ENCODE results near the gene LRRC4C. TPM values are rescaled to one million over a fixed set of nuclear protein-coding genes. Genes with fewer than 3 reads are reported as not detected.

LRRC4C gene
- total RNA-seq, 3 donors from 2014 or later: 0.29 to 4.1 TPM; not detected in 1

GRCh38 chr11:40315122-40315521 is 1144.3 kb downstream of the LRRC4C start:
- Histone ChIP-seq H3K4me3 (no peak overlapping the region), H3K4me1 (ENCODE audit: low read depth) (no peaks in the 10 kb centered on the region), H3K36me3 (ENCODE audit: low read depth) (no peaks in the 10 kb centered on the region), H3K9me3 (no peaks in the 10 kb centered on the region)
- intact Hi-C loops (cut with DNase I, micrococcal nuclease): no loop called here
- ATAC-seq: no peak
- DNase-seq: no peak
- no peak for TF ChIP-seq CTCF (IDR thresholded peaks at IDR 0.05)

GRCh38 chr11:40314327-40314726 is 1145.1 kb downstream of the LRRC4C start:
- no peak for TF ChIP-seq CTCF (IDR thresholded peaks at IDR 0.05)
- no peaks in the 10 kb centered on the region for H3K36me3 ChIP-seq (ENCODE audit: low read depth)
- H3K4me3 ChIP-seq: no peak overlapping the region
- H3K4me1 ChIP-seq (ENCODE audit: low read depth): no peaks in the 10 kb centered on the region
- DNase-seq: no peak
- ATAC-seq: no peak
- intact Hi-C loops (cut with DNase I, micrococcal nuclease): no loop called here
- H3K9me3 ChIP-seq: no peaks in the 10 kb centered on the region

GRCh38 chr11:40306938-40307548 is 1152.4 kb downstream of the LRRC4C start:
- intact Hi-C loops (cut with DNase I, micrococcal nuclease): no loop called here
- Histone ChIP-seq H3K9me3 (no peaks in the 10 kb centered on the region), H3K36me3 (ENCODE audit: low read depth) (no peaks in the 10 kb centered on the region), H3K4me3 (no peak overlapping the region), H3K4me1 (ENCODE audit: low read depth) (no peaks in the 10 kb centered on the region)
- no peak for TF ChIP-seq CTCF (IDR thresholded peaks at IDR 0.05)
- ATAC-seq (no peak), DNase-seq (no peak)

- Histone ChIP-seq H3K9me3 (no peaks in the 10 kb centered on the region), H3K4me3 (no peak overlapping the region), H3K4me1 (ENCODE audit: low read depth) (no peaks in the 10 kb centered on the region), H3K36me3 (ENCODE audit: low read depth) (no peaks in the 10 kb centered on the region)
- intact Hi-C loops (cut with DNase I, micrococcal nuclease): no loop called here
- DNase-seq (no peak), ATAC-seq (no peak)
- no peak for TF ChIP-seq CTCF (IDR thresholded peaks at IDR 0.05)
These were observed 1156.8 kb downstream of the LRRC4C start for GRCh38 chr11:40302669-40303068.

GRCh38 chr11:40295466-40295865 is 1164.0 kb downstream of the LRRC4C start:
- H3K9me3 ChIP-seq: no peaks in the 10 kb centered on the region
- DNase-seq (no peak), ATAC-seq (no peak)
- no peaks in the 10 kb centered on the region for H3K4me1 ChIP-seq (ENCODE audit: low read depth)
- no peak overlapping the region for H3K4me3 ChIP-seq
- TF ChIP-seq CTCF (IDR thresholded peaks at IDR 0.05): no peak
- no peaks in the 10 kb centered on the region for H3K36me3 ChIP-seq (ENCODE audit: low read depth)
- intact Hi-C loops (cut with DNase I, micrococcal nuclease): no loop called here

- Histone ChIP-seq H3K36me3 (ENCODE audit: low read depth) (no peaks in the 10 kb centered on the region), H3K4me1 (ENCODE audit: low read depth) (no peaks in the 10 kb centered on the region), H3K4me3 (no peak overlapping the region), H3K9me3 (no peaks in the 10 kb centered on the region)
- intact Hi-C loops (cut with DNase I, micrococcal nuclease): no loop called here
- no peak for TF ChIP-seq CTCF (IDR thresholded peaks at IDR 0.05)
- no peak for DNase-seq
- no peak for ATAC-seq
These were observed 1164.7 kb downstream of the LRRC4C start for GRCh38 chr11:40294741-40295140.

Measured in mucosa of descending colon (tissue), 3 donors.